IMR-90 (cell line): ENCODE measurements around the gene COL13A1. TPM values are rescaled to one million over a fixed set of nuclear protein-coding genes. Genes with fewer than 3 reads are reported as not detected.

Experiments
- ATAC-seq: fragments of 200-7000 bp; cut with Tn5 transposase; 2 replicates; pipeline ENCODE4 v1.9.1; 2020; ENCODE audit warnings: low read depth, mild to moderate bottlenecking, moderate library complexity
- BruUV-seq: library from RNA; stranded (reverse); fragments of 400-500 nt; replicated peaks from 2 replicates; lab custom pipeline; 2021; lab: Mats Ljungman, UMichigan
- CTCF ChIA-PET: fragments of 300-600 bp; formaldehyde crosslinking; extraction: SDS; loops from one replicate; lab custom pipeline; 2021; ENCODE audit warnings: antibody characterized with exemption; lab: Yijun Ruan, JAX
- POLR2A ChIA-PET: fragments of 300-600 bp; sonication (Branson Sonifier 250); formaldehyde crosslinking; loops from one replicate; lab custom pipeline; 2022; ENCODE audit warnings: antibody characterized with exemption; ENCODE audit not compliant: unreplicated experiment; lab: Charles Lee
- DNase-seq: peaks from one replicate; pipeline ENCODE4 v3.0.0; 2013
- H2AFZ ChIP-seq: replicated peaks from 2 replicates; pipeline ENCODE3; 2013; ENCODE audit warnings: low read length, mild to moderate bottlenecking; ENCODE audit not compliant: poor library complexity
- H2AK5ac ChIP-seq: 2 replicates; pipeline ENCODE4 v1.6.1; 2013; ENCODE audit warnings: low read depth, low read length, inconsistent platforms
- H2AK9ac ChIP-seq: replicated peaks from 2 replicates; pipeline ENCODE3; 2013; ENCODE audit warnings: mild to moderate bottlenecking, low read depth, low read length, moderate library complexity; ENCODE audit not compliant: poor library complexity
- H2BK120ac ChIP-seq: 2 replicates; pipeline ENCODE4 v1.6.1; 2013; ENCODE audit warnings: low read depth, low read length, inconsistent platforms
- H2BK15ac ChIP-seq: 3 replicates; pipeline ENCODE4 v1.6.1; 2013; ENCODE audit warnings: low read depth, low read length, inconsistent platforms
- H2BK20ac ChIP-seq: 2 replicates; pipeline ENCODE4 v1.6.1; 2013; ENCODE audit warnings: low read depth, mild to moderate bottlenecking, inconsistent platforms, low read length, moderate library complexity
- H2BK5ac ChIP-seq: 2 replicates; pipeline ENCODE4 v1.6.1; 2013; ENCODE audit warnings: mild to moderate bottlenecking, low read depth, low read length, inconsistent platforms; ENCODE audit not compliant: poor library complexity, severe bottlenecking
- H3K14ac ChIP-seq: replicated peaks from 2 replicates; pipeline ENCODE4 v1.6.1; 2013; ENCODE audit warnings: low read depth, low read length, inconsistent platforms
- H3K18ac ChIP-seq: 2 replicates; pipeline ENCODE4 v1.6.1; 2013; ENCODE audit warnings: low read depth, low read length, control low read depth
- H3K23ac ChIP-seq: 2 replicates; pipeline ENCODE4 v1.6.1; 2013; ENCODE audit warnings: low read depth, low read length, inconsistent platforms
- H3K27ac ChIP-seq: 2 replicates; pipeline ENCODE4 v1.5.1; 2013; ENCODE audit warnings: mild to moderate bottlenecking, control low read depth, low read length; ENCODE audit not compliant: insufficient read depth
- H3K27me3 ChIP-seq: 2 replicates; pipeline ENCODE4 v1.6.1; 2013; ENCODE audit warnings: low read length; ENCODE audit not compliant: control insufficient read depth, insufficient read depth
- H3K36me3 ChIP-seq: 2 replicates; pipeline ENCODE4 v1.6.1; 2013; ENCODE audit warnings: low read length, mixed read lengths; ENCODE audit not compliant: control insufficient read depth, insufficient read depth
- H3K4ac ChIP-seq: 2 replicates; pipeline ENCODE4 v1.6.1; 2013; ENCODE audit warnings: low read depth, low read length, inconsistent platforms
- H3K4me1 ChIP-seq: 2 replicates; pipeline ENCODE4 v1.6.1; 2013; ENCODE audit warnings: low read length, mixed read lengths; ENCODE audit not compliant: control insufficient read depth, insufficient read depth
- H3K4me2 ChIP-seq: 2 replicates; pipeline ENCODE4 v1.6.1; 2013; ENCODE audit warnings: low read depth, mild to moderate bottlenecking, control low read depth, low read length, moderate library complexity
- H3K4me3 ChIP-seq: 2 replicates; pipeline ENCODE4 v1.5.1; 2013; ENCODE audit warnings: low read depth, mild to moderate bottlenecking, control low read depth, low read length, moderate library complexity; ENCODE audit not compliant: insufficient read depth
- H3K56ac ChIP-seq: 2 replicates; pipeline ENCODE4 v1.6.1; 2013; ENCODE audit warnings: low read length, inconsistent platforms; ENCODE audit not compliant: insufficient read depth; ENCODE audit errors: extremely low read depth
- H3K79me1 ChIP-seq, 2 experiments: 2 replicates each; pipeline ENCODE4 v1.6.1; 2013; ENCODE audit warnings: low read length in 2 of 2, inconsistent platforms in 1 of 2, low read depth in 1 of 2
- H3K9ac ChIP-seq: 2 replicates; pipeline ENCODE4 v1.6.1; 2013; ENCODE audit warnings: low read depth, low read length, control low read depth
- H3K9me1 ChIP-seq: 2 replicates; pipeline ENCODE4 v1.6.1; 2013; ENCODE audit warnings: low read length, inconsistent platforms; ENCODE audit not compliant: insufficient read depth
- H3K9me3 ChIP-seq: 2 replicates; pipeline ENCODE4 v1.6.1; 2013; ENCODE audit warnings: low read length; ENCODE audit not compliant: control insufficient read depth, insufficient read depth
- H4K20me1 ChIP-seq: 2 replicates; pipeline ENCODE4 v1.6.1; 2013; ENCODE audit warnings: low read length, inconsistent platforms; ENCODE audit not compliant: insufficient read depth
- H4K5ac ChIP-seq: 2 replicates; pipeline ENCODE4 v1.6.1; 2013; ENCODE audit warnings: mild to moderate bottlenecking, low read depth, low read length, control low read depth
- H4K8ac ChIP-seq, 2 experiments: 2 replicates each; pipeline ENCODE4 v1.6.1; 2013; ENCODE audit warnings: low read depth in 2 of 2, low read length in 2 of 2, control low read depth in 1 of 2, inconsistent platforms in 1 of 2
- H4K91ac ChIP-seq: 2 replicates; pipeline ENCODE4 v1.6.1; 2013; ENCODE audit warnings: low read depth, low read length, inconsistent platforms; ENCODE audit not compliant: insufficient read depth
- BHLHE40 ChIP-seq: fragments of 150-350 bp; IDR thresholded peaks from 2 replicates; pipeline ENCODE4 v1.6.1; 2016; ENCODE audit warnings: mild to moderate bottlenecking, low read depth, low read length
- CEBPB ChIP-seq: IDR thresholded peaks from 2 replicates; pipeline ENCODE4 v1.6.1; 2012; ENCODE audit warnings: low read depth, low read length, improper control_type of control experiment
- FOS ChIP-seq: fragments of 150-350 bp; IDR thresholded peaks from 2 replicates; pipeline ENCODE4 v1.6.1; 2016; ENCODE audit warnings: low read depth, low read length
- MAFK ChIP-seq: IDR thresholded peaks from 2 replicates; pipeline ENCODE4 v1.6.1; 2012; ENCODE audit warnings: low read depth, low read length, improper control_type of control experiment
- MAZ ChIP-seq: IDR thresholded peaks from 2 replicates; pipeline ENCODE4 v1.6.1; 2012; ENCODE audit warnings: low read depth, mild to moderate bottlenecking, low read length, improper control_type of control experiment, moderate library complexity, borderline replicate concordance
- MXI1 ChIP-seq: IDR thresholded peaks from 2 replicates; pipeline ENCODE4 v1.6.1; 2012; ENCODE audit warnings: low read depth, mild to moderate bottlenecking, low read length, moderate library complexity, borderline replicate concordance
- POLR2A ChIP-seq: IDR thresholded peaks from 2 replicates; pipeline ENCODE4 v1.6.1; 2012; ENCODE audit warnings: mild to moderate bottlenecking, low read depth, low read length
- RAD21 ChIP-seq: IDR thresholded peaks from 2 replicates; pipeline ENCODE4 v1.6.1; 2012; ENCODE audit warnings: low read length, improper control_type of control experiment
- RCOR1 ChIP-seq: IDR thresholded peaks from 2 replicates; pipeline ENCODE4 v1.6.1; 2012; ENCODE audit warnings: mild to moderate bottlenecking, low read length, improper control_type of control experiment; ENCODE audit not compliant: insufficient replicate concordance
- RFX5 ChIP-seq: IDR thresholded peaks from 2 replicates; pipeline ENCODE4 v1.8.0; 2012; ENCODE audit warnings: low read depth, mild to moderate bottlenecking, low read length, moderate library complexity
- WGBS, 2 experiments: methylation state at CpG; one replicate each; pipeline versions ENCODE4 v1.1.5 to v1.1.7; 2013; ENCODE audit warnings: missing lambda C conversion rate in 2 of 2; ENCODE audit not compliant: insufficient read length in 1 of 2; ENCODE audit errors: extremely low coverage in 2 of 2; 5-methylcytosine and 5-hydroxymethylcytosine counted together
- dilution Hi-C: fragments of 300-500 bp; cut with HindIII; formaldehyde crosslinking; loops from one replicate; pipeline ENCODE4 v1.14.3; 2018; ENCODE audit warnings: low sequenced_read_pairs; ENCODE audit not compliant: unreplicated experiment
- in situ Hi-C: fragments of 300-500 bp; cut with MboI; formaldehyde crosslinking; loops from 3 replicates; pipeline ENCODE4 v1.14.3; 2019; ENCODE audit warnings: low sequenced_read_pairs, inconsistent platforms, mixed read lengths
- intact Hi-C: fragments of 100-400 bp; cut with micrococcal nuclease; formaldehyde crosslinking; loops from 2 replicates; pipeline ENCODE4 v1.10.0; 2022
- polyA plus RNA-seq, 3 experiments: library from polyadenylated mRNA; depleted of rRNA; stranded (reverse); fragments of >200 nt; gene quantifications; 2 replicates each; pipeline ENCODE4 v1.2.3, GENCODE V29; 2012; ENCODE audit warnings: low replicate concordance in 1 of 3
- total RNA-seq: library from RNA; depleted of rRNA; stranded (reverse); fragments of >200 nt; gene quantifications from 2 replicates; pipeline ENCODE4 v1.2.3, GENCODE V29; 2012
- TF ChIP-seq, protein P1 (sequence below): fragments of 150-350 bp; IDR thresholded peaks from 2 replicates; pipeline ENCODE4 v1.6.1; 2016; ENCODE audit warnings: low read depth, mild to moderate bottlenecking, low read length, moderate library complexity, borderline replicate concordance
- TF ChIP-seq, protein P2 (sequence below): conservative IDR thresholded peaks from 2 replicates; pipeline ENCODE4 v1.5.1; 2012; ENCODE audit warnings: mild to moderate bottlenecking, low read depth, low read length, improper control_type of control experiment

The COL13A1 gene
- total and polyA plus RNA-seq, 2 of the 4 experiments (the other 2 are of a cell fraction): 12.2 to 31.3 TPM

DNA sequence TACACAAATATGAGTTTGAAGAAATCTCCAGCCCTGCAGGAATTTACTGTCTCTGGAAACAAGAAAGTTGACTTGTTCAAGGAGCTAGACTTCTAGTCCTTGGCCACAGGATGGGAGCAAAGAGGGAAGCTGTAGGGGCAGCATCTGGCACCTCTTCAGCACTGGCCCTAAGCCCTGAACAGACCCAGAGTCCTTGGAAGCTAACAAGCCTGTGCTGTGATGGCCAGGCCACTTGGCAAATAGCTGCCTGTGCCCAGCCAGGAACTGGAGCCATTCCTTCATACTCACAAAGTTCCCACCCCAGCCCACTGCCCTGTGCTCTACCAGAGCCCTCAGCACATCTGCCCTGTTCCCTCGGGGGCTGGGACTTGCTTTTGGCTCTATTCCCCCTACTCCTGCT, 9.4 kb upstream of the COL13A1 start:
- CTCF ChIA-PET: interaction anchor here (1.1 to 2.1 kb wide), 2 partner anchors 9 to 122 kb away, joined by 3 to 7 read pairs; no protein-coding TSS in a partner anchor
- Histone ChIP-seq H3K27ac (no peak overlapping the region), H3K9me3 (peaks cover 17% of the 10 kb centered on the region), H2BK20ac (no peak overlapping the region), H3K18ac (no peak overlapping the region), H3K23ac (no peak overlapping the region), H4K20me1 (no peaks in the 10 kb centered on the region), H2BK5ac (no peak overlapping the region), H3K56ac (no peak overlapping the region), H3K27me3 (peaks cover 19% of the 10 kb centered on the region), H2AK5ac (no peak overlapping the region), H3K4ac (no peak overlapping the region), H2BK15ac (no peak overlapping the region), H3K79me1 (no peaks in the 10 kb centered on the region), H3K9me1 (no peaks in the 10 kb centered on the region; the same call in 1 of the 2 replicates), H3K4me1 (peaks cover 6% of the 10 kb centered on the region; the same call in 1 of the 2 replicates), H4K91ac (no peak overlapping the region), H3K9ac (no peak overlapping the region), H2BK120ac (no peak overlapping the region), H3K36me3 (no peaks in the 10 kb centered on the region), H3K14ac (no peak overlapping the region), H4K5ac (no peak overlapping the region), H2AK9ac (no peak overlapping the region), H3K4me3 (no peak overlapping the region), H2AFZ (no peak overlapping the region), H3K4me2 (no peak overlapping the region), H4K8ac (no peak overlapping the region)
- in situ Hi-C loops (no loop called here), dilution Hi-C loops (no loop called here), intact Hi-C loops (no loop called here)
- WGBS, 2 experiments: no CpG with 5 or more reads among the region's 1 CpG
- ATAC-seq (no peak), DNase-seq (no peak)
- no peak for TF ChIP-seq POLR2A
- no peak for TF ChIP-seq CEBPB
- no peak for TF ChIP-seq MAFK
- no peak for TF ChIP-seq RFX5
- TF ChIP-seq, protein P1, sequence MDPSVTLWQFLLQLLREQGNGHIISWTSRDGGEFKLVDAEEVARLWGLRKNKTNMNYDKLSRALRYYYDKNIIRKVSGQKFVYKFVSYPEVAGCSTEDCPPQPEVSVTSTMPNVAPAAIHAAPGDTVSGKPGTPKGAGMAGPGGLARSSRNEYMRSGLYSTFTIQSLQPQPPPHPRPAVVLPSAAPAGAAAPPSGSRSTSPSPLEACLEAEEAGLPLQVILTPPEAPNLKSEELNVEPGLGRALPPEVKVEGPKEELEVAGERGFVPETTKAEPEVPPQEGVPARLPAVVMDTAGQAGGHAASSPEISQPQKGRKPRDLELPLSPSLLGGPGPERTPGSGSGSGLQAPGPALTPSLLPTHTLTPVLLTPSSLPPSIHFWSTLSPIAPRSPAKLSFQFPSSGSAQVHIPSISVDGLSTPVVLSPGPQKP: no peak
- no peak for TF ChIP-seq RCOR1
- no peak for TF ChIP-seq BHLHE40
- no peak for TF ChIP-seq FOS
- TF ChIP-seq MXI1: no peak
- TF ChIP-seq MAZ: no peak
- TF ChIP-seq RAD21: no peak
- TF ChIP-seq, protein P2, sequence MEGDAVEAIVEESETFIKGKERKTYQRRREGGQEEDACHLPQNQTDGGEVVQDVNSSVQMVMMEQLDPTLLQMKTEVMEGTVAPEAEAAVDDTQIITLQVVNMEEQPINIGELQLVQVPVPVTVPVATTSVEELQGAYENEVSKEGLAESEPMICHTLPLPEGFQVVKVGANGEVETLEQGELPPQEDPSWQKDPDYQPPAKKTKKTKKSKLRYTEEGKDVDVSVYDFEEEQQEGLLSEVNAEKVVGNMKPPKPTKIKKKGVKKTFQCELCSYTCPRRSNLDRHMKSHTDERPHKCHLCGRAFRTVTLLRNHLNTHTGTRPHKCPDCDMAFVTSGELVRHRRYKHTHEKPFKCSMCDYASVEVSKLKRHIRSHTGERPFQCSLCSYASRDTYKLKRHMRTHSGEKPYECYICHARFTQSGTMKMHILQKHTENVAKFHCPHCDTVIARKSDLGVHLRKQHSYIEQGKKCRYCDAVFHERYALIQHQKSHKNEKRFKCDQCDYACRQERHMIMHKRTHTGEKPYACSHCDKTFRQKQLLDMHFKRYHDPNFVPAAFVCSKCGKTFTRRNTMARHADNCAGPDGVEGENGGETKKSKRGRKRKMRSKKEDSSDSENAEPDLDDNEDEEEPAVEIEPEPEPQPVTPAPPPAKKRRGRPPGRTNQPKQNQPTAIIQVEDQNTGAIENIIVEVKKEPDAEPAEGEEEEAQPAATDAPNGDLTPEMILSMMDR: no peak
- BruUV-seq: no TSS peak
- POLR2A ChIA-PET: no interaction called here
